Renal pelvis (tissue), 4 donors: ENCODE data around the gene ANKMY1. TPM values are rescaled to one million over a fixed set of nuclear protein-coding genes. Genes with fewer than 3 reads are reported as not detected.
"Not testable (repeated sequence)": the region's sequence is repeated elsewhere in the genome, so short reads cannot be mapped to it uniquely, and the experiment has no call there.

Experiments
- DNase-seq: peaks from one replicate; pipeline ENCODE4 v3.0.0-alpha.2; 2013
- polyA plus RNA-seq, 3 donors: library from polyadenylated mRNA; unstranded; fragments of 120-200 nt; gene quantifications; one replicate each; pipeline ENCODE4 v1.2.1, GENCODE V29; 2013; ENCODE audit not compliant: insufficient read length in 3 of 3

Gene ANKMY1
- polyA plus RNA-seq, 3 donors = 11.7 to 15.6 (median 12.6) TPM

- no peak for DNase-seq
Observed at GRCh38 chr2:240555541-240556250, 2.1 kb downstream of the ANKMY1 start.

- no peak for DNase-seq
Observed at GRCh38 chr2:240554767-240555493, 2.9 kb downstream of the ANKMY1 start.

DNA sequence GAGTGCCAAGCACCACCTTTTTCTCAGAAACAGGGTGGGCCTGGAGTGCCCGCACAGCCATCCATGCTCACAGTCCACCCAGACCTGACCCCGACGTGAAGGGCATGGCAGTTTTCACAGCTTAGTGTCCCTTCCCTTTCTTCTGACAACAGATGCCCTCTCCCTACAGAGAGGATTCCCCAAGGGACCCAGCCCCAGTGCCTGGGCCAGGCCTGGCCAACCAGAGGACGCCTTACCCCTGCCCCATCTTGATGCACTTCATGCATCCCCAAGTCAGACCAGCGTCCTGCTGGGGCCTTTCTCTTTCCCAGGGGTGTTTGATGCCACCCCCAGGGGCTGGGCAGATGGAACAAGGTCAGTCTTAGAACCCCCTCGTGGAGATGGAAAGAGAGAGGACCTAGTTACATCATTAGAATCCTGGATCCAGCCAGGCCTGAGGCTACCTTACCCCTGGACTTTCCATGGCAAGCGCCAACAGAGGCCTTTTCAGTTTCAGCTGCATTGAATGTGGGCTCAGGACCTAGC, 3.8 kb downstream of the ANKMY1 start:
- DNase-seq = no peak

DNA sequence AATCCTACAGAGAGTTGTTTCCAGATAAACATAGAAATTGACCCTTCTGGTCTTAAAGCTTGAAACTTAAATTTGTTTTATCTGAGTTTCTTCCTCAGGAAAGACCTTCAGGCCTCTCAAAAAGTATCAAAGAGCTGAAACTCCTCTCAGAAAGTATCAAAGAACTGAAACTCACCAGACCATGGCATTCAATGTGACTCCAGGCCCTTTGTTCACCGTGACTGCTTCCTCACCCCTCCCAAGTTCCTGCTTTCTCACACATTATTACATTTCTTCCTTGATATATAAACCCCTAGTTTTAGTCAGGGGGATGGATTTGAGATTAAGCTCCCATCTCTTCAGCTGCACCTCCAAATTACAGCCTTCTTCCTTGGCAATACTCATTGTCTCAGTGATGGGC, 6.0 kb downstream of the ANKMY1 start:
- no peak for DNase-seq

- no peak for DNase-seq
Observed at GRCh38 chr2:240551288-240551687, 6.5 kb downstream of the ANKMY1 start.

DNA sequence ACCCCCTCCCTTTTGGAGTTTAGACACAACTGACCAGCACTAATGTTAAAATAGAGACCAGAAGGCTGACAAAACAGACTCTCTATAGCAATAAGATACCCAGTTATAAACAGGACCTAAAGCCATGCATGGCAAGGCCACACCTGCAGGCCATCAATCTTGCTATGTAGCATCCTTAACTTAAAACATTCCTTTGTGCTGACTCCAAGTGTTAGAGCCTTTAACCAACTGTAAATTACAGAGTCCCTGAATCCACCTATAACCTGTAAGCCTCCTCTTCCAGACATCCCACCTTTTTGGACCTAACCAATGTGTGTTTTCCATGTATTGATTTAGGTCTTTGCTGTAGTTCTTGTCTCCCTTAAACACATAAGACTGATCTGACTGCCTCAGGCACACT, 17.9 kb downstream of the ANKMY1 start:
- DNase-seq = peak; percentile 54

DNA sequence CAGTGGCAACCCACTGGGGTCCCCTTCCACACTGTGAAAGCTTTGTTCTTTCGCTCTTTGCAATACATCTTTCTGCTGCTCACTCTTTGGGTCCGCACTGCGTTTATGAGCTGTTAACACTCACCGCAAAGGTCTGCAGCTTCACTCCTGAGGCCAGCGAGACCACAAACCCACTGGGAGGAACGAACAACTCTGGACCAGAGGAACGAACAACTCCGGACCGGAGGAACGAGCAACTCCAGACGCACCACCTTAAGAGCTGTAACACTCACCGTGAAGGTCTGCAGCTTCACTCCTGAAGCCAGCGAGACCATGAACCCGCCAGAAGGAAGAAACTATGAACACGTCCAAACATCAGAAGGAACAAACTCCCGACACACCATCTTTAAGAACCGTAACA, 18.7 kb downstream of the ANKMY1 start:
- DNase-seq = not testable (repeated sequence)

- no peak for DNase-seq
Observed at GRCh38 chr2:240538031-240538780, 19.6 kb downstream of the ANKMY1 start.

- no peak for DNase-seq
Observed at GRCh38 chr2:240532031-240532775, 25.6 kb downstream of the ANKMY1 start.

DNA sequence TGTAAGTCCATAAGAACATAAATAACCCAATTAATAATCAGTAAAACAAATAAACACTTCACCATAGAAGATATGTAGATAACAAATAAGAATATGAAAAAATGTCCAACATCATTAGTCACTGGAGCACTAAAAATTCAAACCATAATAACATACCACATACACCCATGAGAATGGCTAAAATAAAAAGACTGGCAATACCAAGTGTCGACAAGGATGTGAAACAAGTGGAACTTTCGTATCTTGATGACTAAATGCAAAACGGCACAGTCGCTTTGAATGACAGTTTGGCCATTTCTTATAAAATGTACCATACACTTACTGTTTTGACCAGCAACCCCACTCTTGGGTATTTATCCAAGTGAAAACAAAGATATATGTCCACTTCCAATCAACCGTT, 26.8 kb downstream of the ANKMY1 start:
- DNase-seq = no peak

- no peak for DNase-seq
Observed at GRCh38 chr2:240530181-240530580, 27.6 kb downstream of the ANKMY1 start.

DNA sequence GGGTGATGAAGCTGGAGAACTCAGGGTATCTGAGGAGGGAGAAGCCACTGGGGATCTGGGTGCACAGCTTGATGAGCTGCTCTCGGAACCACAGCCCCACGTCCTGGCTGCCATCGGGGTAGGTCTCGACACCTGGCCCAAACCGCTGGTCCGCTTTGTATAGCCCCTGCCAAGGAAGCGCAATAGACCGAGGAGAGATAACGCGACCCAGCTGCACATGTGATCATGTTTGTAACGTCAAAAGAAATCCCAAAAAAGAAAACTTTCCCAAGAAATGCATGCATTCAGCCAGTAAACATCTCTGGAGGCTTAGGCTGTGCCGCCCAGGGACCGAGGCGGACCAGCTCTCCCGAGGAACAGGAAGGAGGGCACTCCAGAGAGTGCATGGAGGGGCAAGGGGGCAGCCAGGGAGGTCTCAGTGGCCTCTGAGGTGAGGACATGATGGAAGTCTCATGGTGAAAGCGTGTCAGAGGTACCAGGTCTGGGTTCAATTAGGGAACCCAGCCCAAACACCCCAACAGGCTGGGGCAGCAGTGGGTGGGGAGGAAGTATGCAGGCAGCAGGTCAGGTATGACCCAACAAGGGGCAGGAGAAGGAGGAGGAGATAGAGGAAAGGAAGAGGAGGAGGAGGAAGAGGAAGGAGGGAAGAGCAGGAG, 28.3 kb downstream of the ANKMY1 start:
- no peak for DNase-seq

DNA sequence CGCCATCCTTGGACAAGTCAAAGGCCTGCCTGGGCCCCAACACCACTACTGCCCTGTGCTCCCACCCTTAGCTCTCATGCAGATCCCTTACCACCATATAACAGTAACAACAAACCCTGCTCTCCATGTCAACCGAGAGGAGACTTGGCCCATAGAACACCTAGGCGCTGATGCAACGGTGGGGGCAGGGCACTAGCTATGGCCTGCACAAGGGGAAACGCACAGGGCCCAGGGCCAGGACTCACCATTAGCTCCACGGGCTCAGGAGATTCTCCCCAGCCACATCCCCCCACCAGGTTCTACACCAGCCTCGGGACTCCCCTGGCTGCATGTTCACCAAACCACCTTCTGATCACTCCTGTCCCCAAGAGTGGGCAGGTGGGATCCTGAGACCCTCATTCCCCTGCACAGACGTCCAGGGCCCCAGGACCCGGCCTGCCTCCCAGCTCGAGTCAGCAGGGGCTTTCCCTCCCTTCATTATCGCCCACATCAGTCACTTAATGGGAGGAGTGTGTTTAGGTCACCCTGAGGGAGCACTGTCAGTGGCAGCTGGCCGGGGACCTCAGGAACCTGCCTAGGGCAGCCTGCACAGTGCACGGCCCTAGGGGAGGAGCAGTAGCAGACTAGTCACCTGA, 29.3 kb downstream of the ANKMY1 start:
- DNase-seq = no peak

GRCh38 chr2:240527153-240527750, 30.5 kb downstream of the ANKMY1 start:
- no peak for DNase-seq

GRCh38 chr2:240526521-240526920, 31.3 kb downstream of the ANKMY1 start:
- no peak for DNase-seq

- DNase-seq = no peak
Observed at GRCh38 chr2:240525802-240526201, 32.0 kb downstream of the ANKMY1 start.

GRCh38 chr2:240524963-240525718, 32.6 kb downstream of the ANKMY1 start:
- no peak for DNase-seq

DNA sequence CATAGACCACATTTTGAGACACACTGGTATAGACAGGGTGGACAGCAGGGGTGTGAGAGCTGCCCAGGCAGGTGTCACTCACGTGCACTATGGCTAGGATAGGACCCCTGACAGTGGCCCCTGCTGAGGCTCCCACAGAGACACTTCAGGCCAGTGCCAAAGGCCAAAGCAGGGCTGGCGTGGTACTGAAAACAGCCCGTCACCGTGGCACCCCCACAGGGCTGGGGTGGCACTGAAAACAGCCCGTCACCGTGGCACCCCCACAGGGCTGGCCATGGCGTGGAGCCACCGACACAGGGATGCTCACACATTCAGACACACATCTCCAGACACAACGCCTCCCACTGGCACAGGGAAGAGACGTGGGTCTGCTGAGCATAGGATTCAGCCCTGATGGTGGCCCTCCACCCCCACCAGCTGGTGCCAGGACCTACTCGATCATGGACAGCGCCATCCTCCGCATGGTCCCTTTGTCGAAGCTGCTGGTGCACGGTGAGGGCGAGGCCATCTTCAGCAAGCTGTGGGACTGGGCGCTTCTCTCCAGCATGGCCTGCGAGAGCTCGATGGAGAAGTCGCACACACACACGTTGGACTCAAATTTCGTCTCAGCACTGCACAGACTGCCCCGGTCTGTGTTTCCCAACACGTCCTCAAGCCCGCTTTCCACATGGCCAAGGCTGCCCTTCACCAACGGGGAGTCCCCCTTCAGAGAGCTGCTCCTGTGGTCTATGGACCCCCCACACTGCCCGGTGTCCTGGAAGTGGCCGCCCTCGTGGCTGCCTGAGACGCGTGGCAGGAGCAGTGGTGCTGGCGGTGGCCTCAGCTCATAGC, 34.1 kb downstream of the ANKMY1 start:
- DNase-seq = no peak

GRCh38 chr2:240522406-240522805, 35.4 kb downstream of the ANKMY1 start:
- no peak for DNase-seq
